HG03066 (cell line): ENCODE measurements around the gene ERN1.
A peak's percentile ranks its signal among the peaks of the same experiment; 100 is the strongest.

Source experiments
- ATAC-seq: cut with Tn5 transposase; IDR thresholded peaks from one replicate; pipeline ENCODE4 v1.9.1; 2021; ENCODE audit warnings: low read depth; ENCODE audit not compliant: unreplicated experiment

ERN1 gene

DNA sequence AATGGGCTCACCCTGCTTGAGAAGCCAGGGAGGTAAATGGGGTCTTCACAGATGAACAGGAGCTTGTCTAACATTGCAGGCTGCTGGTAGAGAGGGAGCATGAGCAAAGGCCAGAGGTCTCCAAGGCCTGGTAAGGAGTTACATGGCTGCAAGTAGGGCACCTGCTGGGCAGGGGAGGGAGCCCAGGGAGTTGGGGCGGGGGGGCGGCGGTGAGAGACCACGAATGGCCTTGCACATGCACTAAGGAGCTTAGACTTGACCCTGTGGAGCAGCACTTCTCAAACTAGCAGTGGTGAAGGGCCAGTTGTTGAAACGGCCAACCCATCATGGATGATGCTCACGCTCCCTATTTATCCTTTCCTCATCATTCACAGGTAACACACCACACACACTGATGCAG, 38.4 kb downstream of the ERN1 start:
- no peak for ATAC-seq

- ATAC-seq = no peak
These were observed 38.8 kb downstream of the ERN1 start for GRCh38 chr17:64091116-64091515.

DNA sequence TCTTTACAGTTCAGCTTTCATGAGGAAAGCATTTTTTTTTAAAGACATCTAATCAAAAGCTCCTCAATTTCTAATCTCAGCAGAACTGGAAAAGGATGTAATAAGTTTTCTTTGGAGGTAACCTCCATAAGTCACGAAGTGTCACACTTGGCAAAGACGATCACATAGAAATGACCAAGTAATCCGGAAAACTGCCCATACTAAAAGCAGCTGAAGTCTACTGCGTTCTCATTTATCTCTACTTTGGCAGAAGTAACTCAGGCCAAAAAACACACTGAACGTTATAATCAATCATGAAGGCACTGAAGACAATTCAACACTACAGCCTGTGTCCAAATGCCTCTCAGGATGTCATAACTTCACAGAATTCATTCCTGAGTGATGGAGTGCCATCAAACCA, 39.8 kb downstream of the ERN1 start:
- no peak for ATAC-seq

DNA sequence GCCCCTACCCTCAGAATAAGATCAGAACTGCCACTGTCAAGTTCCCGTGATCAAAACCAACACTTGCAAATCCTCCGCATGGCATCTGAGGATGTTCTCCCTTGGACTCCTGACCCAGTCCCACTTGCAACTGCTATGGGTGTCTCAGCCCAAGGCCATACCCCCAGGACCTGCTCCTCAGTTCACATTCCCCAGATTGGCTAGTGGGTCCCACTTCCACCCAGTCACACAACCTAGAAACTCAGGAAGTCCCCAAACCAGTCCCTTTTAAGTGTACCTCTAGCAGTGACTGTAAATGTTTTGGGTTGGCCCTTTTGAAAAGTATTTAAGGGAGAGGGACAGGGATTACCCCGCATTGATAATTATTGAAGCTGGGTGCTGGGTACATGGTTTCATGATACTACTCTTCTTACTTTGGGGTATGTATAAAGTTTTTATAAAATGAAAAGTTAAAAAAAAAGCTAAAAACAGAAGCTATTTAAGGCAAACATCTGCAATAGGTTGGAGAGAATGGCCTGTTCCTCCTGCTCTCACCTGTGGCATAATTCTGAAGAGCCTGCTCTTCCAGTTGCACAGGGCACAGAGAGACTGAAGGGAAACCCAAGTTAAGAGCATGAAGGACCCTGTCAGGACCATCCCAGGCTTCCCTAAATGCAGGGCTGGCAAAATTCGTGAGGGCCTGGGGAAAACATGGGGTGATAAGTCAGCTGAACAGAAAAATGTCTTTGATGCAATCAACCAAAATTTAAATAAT, 42.5 kb downstream of the ERN1 start:
- no peak for ATAC-seq

GRCh38 chr17:64085650-64086005, 44.3 kb downstream of the ERN1 start:
- no peak for ATAC-seq

DNA sequence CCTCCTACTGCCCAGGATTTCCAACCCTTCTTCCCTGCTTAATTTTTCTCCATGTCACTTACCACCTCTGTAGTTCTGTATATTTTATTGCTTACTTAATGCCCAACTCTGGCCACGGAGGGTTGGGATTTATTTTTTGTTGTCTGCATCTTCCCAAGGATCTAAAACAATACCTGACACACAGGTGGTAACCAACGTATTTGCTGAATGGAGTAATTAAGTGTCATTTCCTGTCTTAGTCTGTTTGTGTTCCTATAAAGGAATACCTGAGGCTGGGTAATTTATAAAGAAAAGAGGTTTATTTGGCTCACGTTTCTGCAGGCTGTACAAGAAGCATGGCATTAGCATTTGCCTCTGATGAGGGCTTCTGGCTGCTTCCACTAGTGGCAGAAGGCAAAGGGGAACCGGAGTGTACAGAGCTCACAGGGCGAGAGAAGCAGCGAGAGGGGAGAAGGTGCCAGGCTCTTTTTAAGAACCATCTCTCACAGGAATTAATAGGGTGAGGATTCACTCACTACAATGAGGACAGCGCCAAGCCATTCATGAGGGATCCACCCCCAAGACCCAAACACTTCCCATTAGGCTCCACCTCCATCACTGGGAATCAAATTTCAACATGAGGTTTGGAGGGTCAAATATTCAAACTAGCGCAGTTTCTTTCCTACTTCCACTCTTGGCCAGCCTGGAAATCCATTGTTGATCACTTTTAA, 44.8 kb downstream of the ERN1 start:
- no peak for ATAC-seq

DNA sequence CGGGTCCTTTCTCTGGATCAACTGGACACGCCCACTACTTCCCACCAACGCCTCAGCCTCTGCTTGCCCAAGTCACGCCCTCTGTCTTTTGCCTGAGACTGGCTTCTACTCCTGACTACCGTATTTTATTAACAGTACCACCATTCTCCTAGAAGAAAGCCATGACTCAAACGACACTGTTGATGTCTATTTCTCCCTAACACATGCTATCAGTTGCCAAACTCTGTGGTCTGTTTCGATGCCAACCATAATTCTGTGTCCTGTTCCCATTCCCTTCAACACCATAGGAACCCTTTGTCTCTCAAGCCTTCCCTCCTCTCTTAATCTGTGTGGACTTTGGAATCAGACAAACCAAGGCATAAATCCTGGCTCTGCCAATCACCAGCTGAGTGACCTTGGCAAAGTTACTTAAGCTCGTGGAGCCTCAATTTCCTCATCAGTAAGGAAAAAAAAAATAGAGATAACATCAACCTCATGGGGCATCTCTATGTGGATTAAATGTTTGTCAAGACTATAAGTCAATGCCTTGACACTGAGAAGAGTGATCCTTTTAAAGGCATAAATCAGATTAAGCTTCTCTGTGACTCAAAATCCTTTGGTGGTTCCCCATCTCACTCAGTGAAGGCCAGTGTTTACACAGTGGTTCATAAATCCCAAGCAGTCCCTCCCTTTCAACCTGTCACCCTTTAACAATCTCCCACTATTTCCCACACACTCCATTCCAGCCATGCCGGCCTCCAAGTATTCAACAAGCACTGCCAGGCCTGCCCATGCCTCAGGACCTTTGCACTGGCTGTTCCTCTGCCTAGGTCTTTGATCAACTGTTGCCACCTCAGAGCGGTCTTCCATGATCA, 45.6 kb downstream of the ERN1 start:
- ATAC-seq = no peak

GRCh38 chr17:64083563-64084085, 46.3 kb downstream of the ERN1 start:
- ATAC-seq = no peak

- ATAC-seq = no peak
These were observed 46.9 kb downstream of the ERN1 start for GRCh38 chr17:64083093-64083492.

- no peak for ATAC-seq
These were observed 47.8 kb downstream of the ERN1 start for GRCh38 chr17:64081802-64082799.

GRCh38 chr17:64080174-64080618, 49.7 kb downstream of the ERN1 start:
- ATAC-seq = no peak

GRCh38 chr17:64077379-64077778, 52.6 kb downstream of the ERN1 start:
- ATAC-seq = no peak

- ATAC-seq = no peak
These were observed 54.0 kb downstream of the ERN1 start for GRCh38 chr17:64075913-64076312.

GRCh38 chr17:64074704-64075426, 55.1 kb downstream of the ERN1 start:
- ATAC-seq = peak; percentile 19

GRCh38 chr17:64073771-64074703, 55.9 kb downstream of the ERN1 start:
- peak; percentile 81 for ATAC-seq

DNA sequence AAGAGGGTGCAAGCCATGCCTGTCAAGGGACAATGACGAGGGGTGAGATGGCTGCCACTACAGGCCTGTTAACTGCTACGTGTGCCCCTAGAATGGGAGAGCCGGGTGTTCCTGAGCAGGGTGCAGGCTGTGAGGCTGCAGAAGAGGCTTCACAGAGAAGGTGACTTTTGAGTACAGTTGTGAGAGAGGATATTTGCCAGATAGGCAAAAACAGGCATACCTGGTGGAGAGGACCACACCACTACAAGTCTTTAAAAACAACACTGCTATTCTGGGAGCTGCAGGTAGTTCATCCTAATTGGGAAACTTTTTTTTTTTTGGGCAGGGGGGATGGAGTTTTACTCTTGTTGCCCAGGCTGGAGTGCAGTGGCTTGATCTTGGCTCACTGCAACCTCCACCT, 58.8 kb downstream of the ERN1 start:
- ATAC-seq = no peak

- no peak for ATAC-seq
These were observed 59.7 kb downstream of the ERN1 start for GRCh38 chr17:64070213-64070612.

GRCh38 chr17:64069143-64069542, 60.8 kb downstream of the ERN1 start:
- ATAC-seq = no peak
